HepG2 (cell line): Measurements from ENCODE around the gene ABHD17A. TPM values are rescaled to one million over a fixed set of nuclear protein-coding genes. Genes with fewer than 3 reads are reported as not detected.

Experiments
- AKAP8 ChIP-seq: sonication (generic); formaldehyde crosslinking; IDR thresholded peaks from 2 replicates; pipeline ENCODE4 v1.5.1; 2020; ENCODE audit warnings: mild to moderate bottlenecking, missing genetic modification reagents
- CEBPB ChIP-seq: IDR thresholded peaks from 2 replicates; pipeline ENCODE4 v1.6.1; 2011; ENCODE audit warnings: low read depth, low read length, improper control_type of control experiment, borderline replicate concordance
- KLF12 ChIP-seq: sonication (generic); formaldehyde crosslinking; IDR thresholded peaks from 2 replicates; pipeline ENCODE4 v1.4.0; 2020; ENCODE audit warnings: missing genetic modification reagents, borderline replicate concordance
- REXO4 ChIP-seq: sonication (generic); formaldehyde crosslinking; IDR thresholded peaks from 2 replicates; pipeline ENCODE4 v1.8.0; 2022; ENCODE audit warnings: missing genetic modification reagents, mild to moderate bottlenecking, borderline replicate concordance
- TRIM24 ChIP-seq: sonication (generic); formaldehyde crosslinking; IDR thresholded peaks from 2 replicates; pipeline ENCODE4 v1.8.0; 2022; ENCODE audit warnings: mild to moderate bottlenecking, missing genetic modification reagents
- U2AF2 ChIP-seq: fragments of 200-400 bp; formaldehyde crosslinking; IDR thresholded peaks from 2 replicates; pipeline ENCODE4 v1.6.1; 2017; ENCODE audit warnings: low read depth, mild to moderate bottlenecking, low read length
- ZEB1 ChIP-seq: IDR thresholded peaks from 2 replicates; pipeline ENCODE4 v1.6.1; 2012; ENCODE audit warnings: mild to moderate bottlenecking, low read depth, inconsistent platforms; ENCODE audit not compliant: insufficient replicate concordance
- ZFP82 ChIP-seq: sonication (generic); formaldehyde crosslinking; IDR thresholded peaks from 2 replicates; pipeline ENCODE4 v1.5.1; 2020; ENCODE audit warnings: mild to moderate bottlenecking, missing genetic modification reagents, borderline replicate concordance
- ZNF605 ChIP-seq: sonication (generic); formaldehyde crosslinking; IDR thresholded peaks from 2 replicates; pipeline ENCODE4 v1.8.0; 2022; ENCODE audit warnings: mild to moderate bottlenecking, missing genetic modification reagents
- ZNF615 ChIP-seq: sonication (generic); formaldehyde crosslinking; IDR thresholded peaks from 2 replicates; pipeline ENCODE4 v1.5.0; 2020; ENCODE audit warnings: mild to moderate bottlenecking, missing genetic modification reagents, borderline replicate concordance
- ZNF703 ChIP-seq: sonication (generic); formaldehyde crosslinking; IDR thresholded peaks from 2 replicates; pipeline ENCODE4 v1.5.1; 2020; ENCODE audit warnings: missing genetic modification reagents, mild to moderate bottlenecking, moderate library complexity, borderline replicate concordance
- polyA plus RNA-seq, 8 experiments: library from polyadenylated mRNA; depleted of rRNA in 3 of 8; stranded (reverse) in 7 of 8; unstranded in 1 of 8; fragments of >200 nt; fragmentation: Illumina TruSeq in 4 of 8; extraction: Trizol in 4 of 8; gene quantifications; 2 replicates each; pipeline versions ENCODE4 v1.2.1 to v1.2.3, GENCODE V29; 2011 to 2016; ENCODE audit warnings: low read depth in 4 of 8, missing spikeins in 1 of 8, mixed read lengths in 1 of 8; ENCODE audit not compliant: insufficient read depth in 1 of 8
- total RNA-seq, 5 experiments: library from RNA; depleted of rRNA; stranded (reverse); fragments of >200 nt; fragmentation: Illumina TruSeq; extraction: Trizol; gene quantifications; 2 replicates each; pipeline ENCODE4 v1.2.3, GENCODE V29; 2016; ENCODE audit warnings: low read depth in 1 of 5
- TF ChIP-seq, protein P1 (sequence below): sonication (generic); formaldehyde crosslinking; IDR thresholded peaks from 2 replicates; pipeline ENCODE4 v1.5.0; 2020; ENCODE audit warnings: mild to moderate bottlenecking, missing genetic modification reagents, borderline replicate concordance
- TF ChIP-seq, protein P2 (sequence below): sonication (generic); formaldehyde crosslinking; conservative IDR thresholded peaks from 2 replicates; pipeline ENCODE4 v1.8.0; 2022; ENCODE audit warnings: low read depth, missing genetic modification reagents
- TF ChIP-seq, protein P3 (sequence below): sonication (generic); formaldehyde crosslinking; IDR thresholded peaks from 2 replicates; pipeline ENCODE4 v1.5.0; 2020; ENCODE audit warnings: mild to moderate bottlenecking, missing genetic modification reagents
- TF ChIP-seq, protein P4 (sequence below): sonication (generic); formaldehyde crosslinking; IDR thresholded peaks from 2 replicates; pipeline ENCODE4 v1.4.0; 2020; ENCODE audit warnings: low read depth, mild to moderate bottlenecking, missing genetic modification reagents

The ABHD17A gene
- total and polyA plus RNA-seq, 2 of the 13 experiments (the other 11 are each of a cell fraction or from before 2014, with no cell fraction given) = 27.7 to 40.8 TPM

DNA sequence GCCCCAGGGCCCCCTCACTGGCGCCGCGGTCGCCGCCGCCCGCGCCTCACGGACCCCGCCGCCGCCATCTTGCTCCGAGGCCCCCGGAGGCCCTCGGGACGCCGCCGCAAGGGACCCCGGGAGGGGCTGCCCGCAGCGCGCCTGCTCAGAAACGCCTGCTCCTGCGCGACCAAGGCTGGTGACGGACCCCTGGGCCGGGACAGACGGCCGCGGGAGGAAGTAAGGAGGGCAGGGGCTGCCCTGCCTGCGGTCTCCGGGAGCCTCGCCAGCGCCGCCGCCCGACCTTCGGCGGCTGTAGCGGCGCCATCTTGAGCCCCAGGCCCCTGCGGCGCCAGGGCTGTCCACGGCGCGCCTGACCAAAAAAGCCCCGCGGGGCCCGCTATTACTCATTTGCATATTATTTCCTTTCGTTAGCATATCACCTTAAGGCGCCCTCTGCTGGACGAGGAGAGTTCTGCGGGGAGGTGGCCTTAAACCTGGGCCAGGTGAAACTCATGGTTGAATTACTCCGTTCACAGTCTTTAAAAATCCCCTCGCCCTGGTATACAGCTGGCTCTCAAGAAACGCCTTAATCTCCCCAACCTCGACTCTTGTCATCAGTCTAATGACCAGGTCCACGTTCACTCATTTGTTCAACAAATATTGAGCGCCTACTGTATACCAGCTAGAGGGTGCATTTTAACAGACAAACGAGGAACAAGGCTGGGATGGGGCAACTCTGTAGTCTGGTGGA is 36.7 kb downstream of the ABHD17A start, which contains the start of gene REXO1 (continued):
- TF ChIP-seq ZNF703 (CRISPR knock-in tag) (no peak), ZNF615 (CRISPR knock-in tag) (no peak), KLF12 (CRISPR knock-in tag) (no peak), AKAP8 (CRISPR knock-in tag) (peak; percentile 87; the same call in 1 of the 2 replicates), REXO4 (no peak), U2AF2 (no peak), TRIM24 (CRISPR knock-in tag) (no peak), ZNF605 (CRISPR knock-in tag) (peak; percentile 64; the same call in 1 of the 2 replicates), CEBPB (no peak), ZEB1 (peak; percentile 65), ZFP82 (0 out of 2 replicates have a peak, but pooled peaks have one; percentile 56)
- TF ChIP-seq, protein P1, sequence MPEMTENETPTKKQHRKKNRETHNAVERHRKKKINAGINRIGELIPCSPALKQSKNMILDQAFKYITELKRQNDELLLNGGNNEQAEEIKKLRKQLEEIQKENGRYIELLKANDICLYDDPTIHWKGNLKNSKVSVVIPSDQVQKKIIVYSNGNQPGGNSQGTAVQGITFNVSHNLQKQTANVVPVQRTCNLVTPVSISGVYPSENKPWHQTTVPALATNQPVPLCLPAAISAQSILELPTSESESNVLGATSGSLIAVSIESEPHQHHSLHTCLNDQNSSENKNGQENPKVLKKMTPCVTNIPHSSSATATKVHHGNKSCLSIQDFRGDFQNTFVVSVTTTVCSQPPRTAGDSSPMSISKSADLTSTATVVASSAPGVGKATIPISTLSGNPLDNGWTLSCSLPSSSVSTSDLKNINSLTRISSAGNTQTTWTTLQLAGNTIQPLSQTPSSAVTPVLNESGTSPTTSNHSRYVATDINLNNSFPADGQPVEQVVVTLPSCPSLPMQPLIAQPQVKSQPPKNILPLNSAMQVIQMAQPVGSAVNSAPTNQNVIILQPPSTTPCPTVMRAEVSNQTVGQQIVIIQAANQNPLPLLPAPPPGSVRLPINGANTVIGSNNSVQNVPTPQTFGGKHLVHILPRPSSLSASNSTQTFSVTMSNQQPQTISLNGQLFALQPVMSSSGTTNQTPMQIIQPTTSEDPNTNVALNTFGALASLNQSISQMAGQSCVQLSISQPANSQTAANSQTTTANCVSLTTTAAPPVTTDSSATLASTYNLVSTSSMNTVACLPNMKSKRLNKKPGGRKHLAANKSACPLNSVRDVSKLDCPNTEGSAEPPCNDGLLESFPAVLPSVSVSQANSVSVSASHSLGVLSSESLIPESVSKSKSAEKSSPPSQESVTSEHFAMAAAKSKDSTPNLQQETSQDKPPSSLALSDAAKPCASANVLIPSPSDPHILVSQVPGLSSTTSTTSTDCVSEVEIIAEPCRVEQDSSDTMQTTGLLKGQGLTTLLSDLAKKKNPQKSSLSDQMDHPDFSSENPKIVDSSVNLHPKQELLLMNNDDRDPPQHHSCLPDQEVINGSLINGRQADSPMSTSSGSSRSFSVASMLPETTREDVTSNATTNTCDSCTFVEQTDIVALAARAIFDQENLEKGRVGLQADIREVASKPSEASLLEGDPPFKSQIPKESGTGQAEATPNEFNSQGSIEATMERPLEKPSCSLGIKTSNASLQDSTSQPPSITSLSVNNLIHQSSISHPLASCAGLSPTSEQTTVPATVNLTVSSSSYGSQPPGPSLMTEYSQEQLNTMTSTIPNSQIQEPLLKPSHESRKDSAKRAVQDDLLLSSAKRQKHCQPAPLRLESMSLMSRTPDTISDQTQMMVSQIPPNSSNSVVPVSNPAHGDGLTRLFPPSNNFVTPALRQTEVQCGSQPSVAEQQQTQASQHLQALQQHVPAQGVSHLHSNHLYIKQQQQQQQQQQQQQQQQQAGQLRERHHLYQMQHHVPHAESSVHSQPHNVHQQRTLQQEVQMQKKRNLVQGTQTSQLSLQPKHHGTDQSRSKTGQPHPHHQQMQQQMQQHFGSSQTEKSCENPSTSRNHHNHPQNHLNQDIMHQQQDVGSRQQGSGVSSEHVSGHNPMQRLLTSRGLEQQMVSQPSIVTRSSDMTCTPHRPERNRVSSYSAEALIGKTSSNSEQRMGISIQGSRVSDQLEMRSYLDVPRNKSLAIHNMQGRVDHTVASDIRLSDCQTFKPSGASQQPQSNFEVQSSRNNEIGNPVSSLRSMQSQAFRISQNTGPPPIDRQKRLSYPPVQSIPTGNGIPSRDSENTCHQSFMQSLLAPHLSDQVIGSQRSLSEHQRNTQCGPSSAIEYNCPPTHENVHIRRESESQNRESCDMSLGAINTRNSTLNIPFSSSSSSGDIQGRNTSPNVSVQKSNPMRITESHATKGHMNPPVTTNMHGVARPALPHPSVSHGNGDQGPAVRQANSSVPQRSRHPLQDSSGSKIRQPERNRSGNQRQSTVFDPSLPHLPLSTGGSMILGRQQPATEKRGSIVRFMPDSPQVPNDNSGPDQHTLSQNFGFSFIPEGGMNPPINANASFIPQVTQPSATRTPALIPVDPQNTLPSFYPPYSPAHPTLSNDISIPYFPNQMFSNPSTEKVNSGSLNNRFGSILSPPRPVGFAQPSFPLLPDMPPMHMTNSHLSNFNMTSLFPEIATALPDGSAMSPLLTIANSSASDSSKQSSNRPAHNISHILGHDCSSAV = no peak
- TF ChIP-seq, protein P2, sequence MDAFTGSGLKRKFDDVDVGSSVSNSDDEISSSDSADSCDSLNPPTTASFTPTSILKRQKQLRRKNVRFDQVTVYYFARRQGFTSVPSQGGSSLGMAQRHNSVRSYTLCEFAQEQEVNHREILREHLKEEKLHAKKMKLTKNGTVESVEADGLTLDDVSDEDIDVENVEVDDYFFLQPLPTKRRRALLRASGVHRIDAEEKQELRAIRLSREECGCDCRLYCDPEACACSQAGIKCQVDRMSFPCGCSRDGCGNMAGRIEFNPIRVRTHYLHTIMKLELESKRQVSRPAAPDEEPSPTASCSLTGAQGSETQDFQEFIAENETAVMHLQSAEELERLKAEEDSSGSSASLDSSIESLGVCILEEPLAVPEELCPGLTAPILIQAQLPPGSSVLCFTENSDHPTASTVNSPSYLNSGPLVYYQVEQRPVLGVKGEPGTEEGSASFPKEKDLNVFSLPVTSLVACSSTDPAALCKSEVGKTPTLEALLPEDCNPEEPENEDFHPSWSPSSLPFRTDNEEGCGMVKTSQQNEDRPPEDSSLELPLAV (CRISPR knock-in tag) = no peak
- TF ChIP-seq, protein P3, sequence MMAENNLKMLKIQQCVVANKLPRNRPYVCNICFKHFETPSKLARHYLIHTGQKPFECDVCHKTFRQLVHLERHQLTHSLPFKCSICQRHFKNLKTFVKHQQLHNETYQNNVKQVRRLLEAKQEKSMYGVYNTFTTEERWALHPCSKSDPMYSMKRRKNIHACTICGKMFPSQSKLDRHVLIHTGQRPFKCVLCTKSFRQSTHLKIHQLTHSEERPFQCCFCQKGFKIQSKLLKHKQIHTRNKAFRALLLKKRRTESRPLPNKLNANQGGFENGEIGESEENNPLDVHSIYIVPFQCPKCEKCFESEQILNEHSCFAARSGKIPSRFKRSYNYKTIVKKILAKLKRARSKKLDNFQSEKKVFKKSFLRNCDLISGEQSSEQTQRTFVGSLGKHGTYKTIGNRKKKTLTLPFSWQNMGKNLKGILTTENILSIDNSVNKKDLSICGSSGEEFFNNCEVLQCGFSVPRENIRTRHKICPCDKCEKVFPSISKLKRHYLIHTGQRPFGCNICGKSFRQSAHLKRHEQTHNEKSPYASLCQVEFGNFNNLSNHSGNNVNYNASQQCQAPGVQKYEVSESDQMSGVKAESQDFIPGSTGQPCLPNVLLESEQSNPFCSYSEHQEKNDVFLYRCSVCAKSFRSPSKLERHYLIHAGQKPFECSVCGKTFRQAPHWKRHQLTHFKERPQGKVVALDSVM (CRISPR knock-in tag) = no peak; the same call in 1 of the 2 replicates
- TF ChIP-seq, protein P4, sequence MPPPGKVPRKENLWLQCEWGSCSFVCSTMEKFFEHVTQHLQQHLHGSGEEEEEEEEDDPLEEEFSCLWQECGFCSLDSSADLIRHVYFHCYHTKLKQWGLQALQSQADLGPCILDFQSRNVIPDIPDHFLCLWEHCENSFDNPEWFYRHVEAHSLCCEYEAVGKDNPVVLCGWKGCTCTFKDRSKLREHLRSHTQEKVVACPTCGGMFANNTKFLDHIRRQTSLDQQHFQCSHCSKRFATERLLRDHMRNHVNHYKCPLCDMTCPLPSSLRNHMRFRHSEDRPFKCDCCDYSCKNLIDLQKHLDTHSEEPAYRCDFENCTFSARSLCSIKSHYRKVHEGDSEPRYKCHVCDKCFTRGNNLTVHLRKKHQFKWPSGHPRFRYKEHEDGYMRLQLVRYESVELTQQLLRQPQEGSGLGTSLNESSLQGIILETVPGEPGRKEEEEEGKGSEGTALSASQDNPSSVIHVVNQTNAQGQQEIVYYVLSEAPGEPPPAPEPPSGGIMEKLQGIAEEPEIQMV (CRISPR knock-in tag) = no peak
